HG02610 (cell line): ENCODE results near the gene MTCH1.
"Not testable (repeated sequence)": the region's sequence is repeated elsewhere in the genome, so short reads cannot be mapped to it uniquely, and the experiment has no call there.

Source experiments
- ATAC-seq: cut with Tn5 transposase; IDR thresholded peaks from one replicate; pipeline ENCODE4 v1.9.1; 2021; ENCODE audit warnings: mild to moderate bottlenecking, moderate library complexity; ENCODE audit not compliant: unreplicated experiment

The MTCH1 gene

GRCh38 chr6:36955671-36956445, 30.1 kb downstream of the MTCH1 start:
- ATAC-seq = no peak

GRCh38 chr6:36955136-36955535, 30.9 kb downstream of the MTCH1 start:
- ATAC-seq = no peak

- no peak for ATAC-seq
Observed at GRCh38 chr6:36954262-36954931, 31.6 kb downstream of the MTCH1 start, which contains the start of gene PI16. Gene PI16, plus strand, starts transcription at chr6:36954738. Its CDS starts 23 bp downstream, at chr6:36954761.

- no peak for ATAC-seq
Observed at GRCh38 chr6:36953931-36954261, 32.1 kb downstream of the MTCH1 start.

GRCh38 chr6:36949636-36950035, 36.4 kb downstream of the MTCH1 start:
- no peak for ATAC-seq

- not testable (repeated sequence) for ATAC-seq
Observed at GRCh38 chr6:36949076-36949475, 36.9 kb downstream of the MTCH1 start.

GRCh38 chr6:36947570-36948351, 38.2 kb downstream of the MTCH1 start:
- ATAC-seq = no peak

GRCh38 chr6:36946526-36946925, 39.5 kb downstream of the MTCH1 start:
- ATAC-seq = no peak

- ATAC-seq = no peak
Observed at GRCh38 chr6:36945301-36945700, 40.7 kb downstream of the MTCH1 start.

GRCh38 chr6:36944650-36945049, 41.3 kb downstream of the MTCH1 start:
- no peak for ATAC-seq

GRCh38 chr6:36942329-36942728, 43.7 kb downstream of the MTCH1 start:
- ATAC-seq = not testable (repeated sequence)

- ATAC-seq = not testable (repeated sequence)
Observed at GRCh38 chr6:36941561-36941960, 44.4 kb downstream of the MTCH1 start.

- ATAC-seq = no peak
Observed at GRCh38 chr6:36940027-36940426, 46.0 kb downstream of the MTCH1 start.

- not testable (repeated sequence) for ATAC-seq
Observed at GRCh38 chr6:36939005-36939404, 47.0 kb downstream of the MTCH1 start.

GRCh38 chr6:36938536-36938935, 47.5 kb downstream of the MTCH1 start:
- no peak for ATAC-seq

GRCh38 chr6:36937896-36938295, 48.1 kb downstream of the MTCH1 start:
- no peak for ATAC-seq

GRCh38 chr6:36936824-36937223, 49.2 kb downstream of the MTCH1 start:
- ATAC-seq = no peak

GRCh38 chr6:36934901-36935300, 51.1 kb downstream of the MTCH1 start:
- no peak for ATAC-seq

- no peak for ATAC-seq
Observed at GRCh38 chr6:36933519-36933918, 52.5 kb downstream of the MTCH1 start.

- ATAC-seq = no peak
Observed at GRCh38 chr6:36933102-36933501, 52.9 kb downstream of the MTCH1 start.

GRCh38 chr6:36930483-36930882, 55.5 kb downstream of the MTCH1 start:
- ATAC-seq = no peak

GRCh38 chr6:36929607-36930006, 56.4 kb downstream of the MTCH1 start:
- no peak for ATAC-seq
